Uterus (tissue), 4 donors: Measurements from ENCODE around the gene ZC3H14. TPM values are rescaled to one million over a fixed set of nuclear protein-coding genes. Genes with fewer than 3 reads are reported as not detected.

Experiments used
- DNase-seq, 2 donors: peaks; one replicate each; pipeline ENCODE4 v3.0.0-alpha.2; 2019 to 2020
- H3K27ac ChIP-seq, 2 donors: fragments of 200-600 bp; sonication (generic); 1 replicate in 1 of 2; 2 replicates in 1 of 2; pipeline ENCODE4 v1.5.1; 2016 to 2018
- H3K27me3 ChIP-seq, 2 donors: fragments of 200-600 bp; sonication (generic); one replicate each; pipeline ENCODE4 v1.5.1; 2018 to 2019; ENCODE audit warnings: control low read depth in 1 of 2
- H3K36me3 ChIP-seq, 2 donors: fragments of 200-600 bp; sonication (generic); one replicate each; pipeline ENCODE4 v1.5.1; 2019; ENCODE audit warnings: control low read depth in 1 of 2
- H3K4me1 ChIP-seq, 2 donors: fragments of 200-600 bp; sonication (generic); one replicate each; pipeline ENCODE4 v1.5.1; 2018 to 2019; ENCODE audit warnings: control low read depth in 1 of 2
- H3K4me3 ChIP-seq, 2 donors: fragments of 200-600 bp; sonication (generic); 1 replicate in 1 of 2; 2 replicates in 1 of 2; pipeline ENCODE4 v1.5.1; 2018 to 2019; ENCODE audit warnings: mild to moderate bottlenecking in 1 of 2
- H3K9me3 ChIP-seq, 2 donors: fragments of 200-600 bp; sonication (generic); one replicate each; pipeline ENCODE4 v1.5.1; 2019; ENCODE audit warnings: control low read depth in 1 of 2
- POLR2A ChIP-seq, 2 donors: fragments of 450-650 bp; IDR thresholded peaks; one replicate each; pipeline ENCODE4 v1.6.1; 2016; ENCODE audit warnings: antibody characterized with exemption in 2 of 2, mild to moderate bottlenecking in 1 of 2, moderate library complexity in 1 of 2
- intact Hi-C: fragments of 100-400 bp; cut with DNase I; formaldehyde crosslinking; loops from one replicate; pipeline ENCODE4 v1.15.1; 2023; ENCODE audit warnings: low total_unique reads
- total RNA-seq, 4 donors: library from RNA; depleted of rRNA in 3 of 4; stranded (reverse); fragments of >200 nt in 3 of 4; gene quantifications; one replicate each; pipeline versions ENCODE4 v1.1.0 to v1.2.4, GENCODE V29; 2014 to 2023
- TF ChIP-seq, protein P1 (sequence below), 4 experiments: fragments of 200-600 bp in 2 of 4; fragments of 450-650 bp in 2 of 4; sonication (generic) in 2 of 4; IDR thresholded peaks; one replicate each; pipeline ENCODE4 v1.5.1; 2016 to 2019; ENCODE audit warnings: antibody characterized with exemption in 4 of 4, mild to moderate bottlenecking in 2 of 4, moderate library complexity in 1 of 4
- donor health status: DM: yes; HTN: yes; CAD: no.

The ZC3H14 gene
- total RNA-seq, 4 donors from 2014 or later: 40.9 to 96.2 (median 69.7) TPM

DNA sequence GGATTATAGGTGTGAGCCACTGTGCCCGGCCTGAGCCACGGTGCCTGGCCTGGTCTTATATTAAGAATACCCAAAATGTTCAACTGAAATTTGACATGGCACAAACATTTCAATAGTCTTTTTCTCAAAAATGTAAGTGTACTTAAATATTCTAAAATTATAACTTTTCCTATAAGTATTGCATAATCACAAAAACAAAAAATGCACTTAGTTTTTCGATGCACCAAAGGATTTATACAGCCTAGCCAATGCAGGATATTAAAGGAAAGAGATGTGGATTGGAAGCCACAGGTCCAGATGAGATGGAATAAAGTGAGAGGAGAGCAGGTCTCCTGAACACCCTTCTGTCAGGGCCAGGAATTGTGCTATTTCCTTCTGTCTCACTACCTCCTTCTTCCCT lies 62.8 kb downstream of the ZC3H14 start:
- no peaks in the 10 kb centered on the region for H3K9me3 ChIP-seq
- DNase-seq: no peak
- no peaks in the 10 kb centered on the region for H3K4me1 ChIP-seq
- TF ChIP-seq, protein P1, sequence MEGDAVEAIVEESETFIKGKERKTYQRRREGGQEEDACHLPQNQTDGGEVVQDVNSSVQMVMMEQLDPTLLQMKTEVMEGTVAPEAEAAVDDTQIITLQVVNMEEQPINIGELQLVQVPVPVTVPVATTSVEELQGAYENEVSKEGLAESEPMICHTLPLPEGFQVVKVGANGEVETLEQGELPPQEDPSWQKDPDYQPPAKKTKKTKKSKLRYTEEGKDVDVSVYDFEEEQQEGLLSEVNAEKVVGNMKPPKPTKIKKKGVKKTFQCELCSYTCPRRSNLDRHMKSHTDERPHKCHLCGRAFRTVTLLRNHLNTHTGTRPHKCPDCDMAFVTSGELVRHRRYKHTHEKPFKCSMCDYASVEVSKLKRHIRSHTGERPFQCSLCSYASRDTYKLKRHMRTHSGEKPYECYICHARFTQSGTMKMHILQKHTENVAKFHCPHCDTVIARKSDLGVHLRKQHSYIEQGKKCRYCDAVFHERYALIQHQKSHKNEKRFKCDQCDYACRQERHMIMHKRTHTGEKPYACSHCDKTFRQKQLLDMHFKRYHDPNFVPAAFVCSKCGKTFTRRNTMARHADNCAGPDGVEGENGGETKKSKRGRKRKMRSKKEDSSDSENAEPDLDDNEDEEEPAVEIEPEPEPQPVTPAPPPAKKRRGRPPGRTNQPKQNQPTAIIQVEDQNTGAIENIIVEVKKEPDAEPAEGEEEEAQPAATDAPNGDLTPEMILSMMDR (IDR thresholded peaks at IDR 0.05): no peak
- TF ChIP-seq POLR2A (IDR thresholded peaks at IDR 0.05): no peak
- no peak overlapping the region for H3K27ac ChIP-seq
- no peaks in the 10 kb centered on the region for H3K27me3 ChIP-seq
- H3K4me3 ChIP-seq: no peak overlapping the region
- intact Hi-C loops: no loop called here
- no peaks in the 10 kb centered on the region for H3K36me3 ChIP-seq

DNA sequence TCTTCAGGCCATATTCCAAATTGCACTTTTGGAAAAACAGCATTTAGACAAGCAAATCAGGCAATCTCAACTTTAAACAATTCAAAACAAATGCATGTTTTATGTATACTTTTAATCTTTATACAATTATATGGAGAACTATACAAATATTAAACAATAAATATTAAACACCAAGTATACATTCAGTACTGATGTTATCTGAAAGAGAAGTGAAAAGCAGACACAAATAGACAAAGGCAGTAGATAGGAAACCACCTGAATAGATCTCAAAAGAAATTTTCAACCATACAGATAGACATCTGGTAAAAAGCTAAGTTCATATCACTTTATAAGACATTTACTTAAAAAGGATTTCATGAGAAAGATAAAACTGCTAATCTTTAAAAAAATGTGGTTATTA lies 65.2 kb downstream of the ZC3H14 start:
- Histone ChIP-seq H3K4me1 (no peaks in the 10 kb centered on the region), H3K9me3 (no peaks in the 10 kb centered on the region), H3K36me3 (no peaks in the 10 kb centered on the region), H3K27ac (no peak overlapping the region), H3K27me3 (no peaks in the 10 kb centered on the region), H3K4me3 (no peak overlapping the region)
- no peak for DNase-seq
- intact Hi-C loops: no loop called here
- TF ChIP-seq POLR2A (IDR thresholded peaks at IDR 0.05): no peak
- TF ChIP-seq, protein P1 (IDR thresholded peaks at IDR 0.05): no peak

DNA sequence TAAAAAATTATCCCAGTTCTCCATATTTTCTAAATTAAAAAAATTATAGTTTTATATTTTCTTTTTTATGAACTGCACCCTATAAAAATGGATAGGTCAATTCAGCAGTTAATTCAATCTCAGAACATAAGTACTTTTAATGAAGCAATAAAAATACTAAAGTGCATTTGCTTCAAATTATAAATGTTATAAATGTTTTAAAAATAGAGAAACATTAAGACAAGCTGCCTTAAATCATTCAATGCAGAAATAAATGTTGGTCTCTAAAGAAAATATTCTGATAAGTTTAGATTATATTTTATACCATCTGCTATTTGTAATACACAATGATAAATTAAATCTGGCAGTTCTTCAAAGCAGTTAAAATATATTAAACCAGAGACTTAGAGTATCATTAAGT lies 65.6 kb downstream of the ZC3H14 start:
- H3K4me1 ChIP-seq: no peaks in the 10 kb centered on the region
- H3K27me3 ChIP-seq: no peaks in the 10 kb centered on the region
- no peaks in the 10 kb centered on the region for H3K36me3 ChIP-seq
- intact Hi-C loops: no loop called here
- no peak for DNase-seq
- H3K4me3 ChIP-seq: no peak overlapping the region
- no peak overlapping the region for H3K27ac ChIP-seq
- no peak for TF ChIP-seq POLR2A (IDR thresholded peaks at IDR 0.05)
- TF ChIP-seq, protein P1 (IDR thresholded peaks at IDR 0.05): no peak
- no peaks in the 10 kb centered on the region for H3K9me3 ChIP-seq

DNA sequence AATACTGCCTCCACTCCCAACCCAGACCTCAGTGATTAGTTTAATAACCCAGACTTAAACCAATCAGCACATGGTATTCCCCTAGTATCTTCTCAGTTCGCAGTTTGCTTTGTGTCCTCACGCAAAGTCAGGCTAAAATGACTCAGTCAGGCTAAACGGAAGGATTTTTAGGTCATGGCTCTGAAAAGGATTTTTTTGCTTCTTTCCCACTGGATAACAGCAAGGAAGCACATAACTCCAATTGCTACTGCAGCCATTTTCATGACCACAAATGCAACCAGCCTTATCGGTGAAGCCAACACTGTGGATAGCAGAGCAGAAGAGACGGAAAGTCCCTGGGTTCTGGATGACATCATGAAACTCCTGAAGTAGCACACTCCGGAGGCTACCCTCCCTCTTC lies 67.7 kb downstream of the ZC3H14 start:
- Histone ChIP-seq H3K4me3 (no peak overlapping the region), H3K27me3 (no peaks in the 10 kb centered on the region), H3K27ac (no peak overlapping the region), H3K36me3 (no peaks in the 10 kb centered on the region), H3K4me1 (no peaks in the 10 kb centered on the region), H3K9me3 (no peaks in the 10 kb centered on the region)
- TF ChIP-seq, protein P1 (IDR thresholded peaks at IDR 0.05): no peak
- no peak for TF ChIP-seq POLR2A (IDR thresholded peaks at IDR 0.05)
- DNase-seq: no peak
- intact Hi-C loops: no loop called here

DNA sequence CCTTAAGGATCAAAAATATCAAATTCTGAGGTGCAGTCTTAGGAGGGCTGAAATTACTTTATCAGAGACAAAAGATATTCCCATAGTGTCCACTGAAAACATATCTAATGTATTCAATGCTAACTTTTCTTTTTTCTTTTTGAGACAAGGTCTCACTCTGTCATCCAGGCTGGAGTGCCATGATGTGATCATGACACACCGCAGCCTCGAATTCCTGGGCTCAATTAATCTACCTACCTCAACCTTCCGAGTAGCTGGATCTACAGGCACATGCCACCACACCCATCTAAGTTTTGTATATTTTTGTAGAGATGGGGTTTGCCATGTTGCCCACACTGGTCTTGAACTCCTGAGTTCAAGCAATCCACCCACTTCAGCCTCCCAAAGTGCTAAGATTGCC lies 68.3 kb downstream of the ZC3H14 start:
- Histone ChIP-seq H3K36me3 (no peaks in the 10 kb centered on the region), H3K27me3 (no peaks in the 10 kb centered on the region), H3K27ac (no peak overlapping the region), H3K9me3 (no peaks in the 10 kb centered on the region), H3K4me1 (no peaks in the 10 kb centered on the region), H3K4me3 (no peak overlapping the region)
- intact Hi-C loops: no loop called here
- no peak for DNase-seq
- no peak for TF ChIP-seq POLR2A (IDR thresholded peaks at IDR 0.05)
- TF ChIP-seq, protein P1 (IDR thresholded peaks at IDR 0.05): no peak
